ENCODE results near the gene CNNM2.

CNNM2 gene

GRCh38 chr10:103049237-103049636 is 131.1 kb downstream of the CNNM2 start:
- H3K9me3 ChIP-seq (ENCODE audit: insufficient read depth, low read length), result no peaks in the 10 kb centered on the region
- no peak overlapping the region for H3K9ac ChIP-seq (ENCODE audit: insufficient read length, low read depth)
- no peaks in the 10 kb centered on the region for H3K27me3 ChIP-seq (ENCODE audit: insufficient read depth, insufficient read length)
- peaks cover under 1% of the 10 kb centered on the region for H3K4me1 ChIP-seq (ENCODE audit: insufficient read depth, insufficient read length)
- H3K4me3 ChIP-seq (ENCODE audit: insufficient read length, low read depth), result no peak overlapping the region
- no peaks in the 10 kb centered on the region for H3K36me3 ChIP-seq (ENCODE audit: insufficient read depth, insufficient read length, low read length)
- DNase-seq (ENCODE audit: low read depth, low spot score), result no peak
- no peak for TF ChIP-seq ZNF274 (IDR thresholded peaks at IDR 0.05; ENCODE audit: low read depth, low read length)
- TF ChIP-seq SUZ12 (IDR thresholded peaks at IDR 0.05; ENCODE audit: extremely low read depth, insufficient read depth, insufficient read length), result no peak
- no peak for TF ChIP-seq YY1 (IDR thresholded peaks at IDR 0.05; ENCODE audit: insufficient read depth, insufficient read length)

DNA sequence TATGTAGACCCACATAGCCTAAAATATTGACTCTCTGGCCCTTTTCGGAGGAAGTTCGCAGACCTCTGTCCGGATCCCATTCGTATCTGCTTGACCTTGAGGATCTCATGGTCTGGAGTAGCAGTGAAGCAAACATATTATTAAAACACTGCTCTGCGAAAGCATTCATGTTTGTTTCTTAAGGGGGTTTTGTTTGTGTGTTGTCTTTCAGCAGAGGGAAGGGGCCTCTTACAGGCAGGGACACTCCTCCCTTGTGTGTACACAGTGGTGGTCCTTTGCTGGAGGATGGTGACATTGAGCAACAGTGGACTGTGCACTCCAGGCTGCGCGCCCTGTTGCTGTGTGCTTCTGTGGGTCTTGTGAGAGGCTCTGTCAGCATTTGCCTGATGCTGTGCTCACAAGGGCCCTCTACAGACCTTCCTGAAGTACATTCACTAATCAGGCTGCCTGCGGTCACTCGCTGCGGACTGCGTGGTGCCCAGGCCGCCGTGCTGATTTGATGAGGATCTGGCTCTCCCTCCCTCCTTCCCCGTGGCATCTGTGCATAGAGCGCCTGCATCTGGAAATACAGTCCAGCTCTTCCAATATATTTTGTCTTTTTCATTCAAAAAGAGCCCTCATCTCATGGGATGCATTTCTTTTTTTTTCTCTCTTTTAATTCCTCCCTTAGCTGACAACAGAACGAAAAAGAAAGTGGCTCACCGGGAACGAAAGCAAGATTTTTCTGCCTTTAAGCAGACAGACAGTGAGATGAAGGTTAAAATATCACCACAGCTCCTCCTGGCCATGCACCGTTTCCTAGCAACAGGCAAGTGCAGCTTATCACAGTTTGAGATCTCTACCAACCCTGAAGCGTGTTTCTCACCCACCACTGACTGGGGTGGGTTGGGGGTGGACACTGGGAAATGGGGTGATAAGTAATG is 135.8 kb downstream of the CNNM2 start:
- no peaks in the 10 kb centered on the region for H3K9me3 ChIP-seq (ENCODE audit: insufficient read depth, low read length)
- peak; percentile 25 for DNase-seq (ENCODE audit: low read depth, low spot score)
- H3K9ac ChIP-seq (ENCODE audit: insufficient read length, low read depth), result no peak overlapping the region
- H3K4me3 ChIP-seq (ENCODE audit: insufficient read length, low read depth), result no peak overlapping the region
- TF ChIP-seq SUZ12 (IDR thresholded peaks at IDR 0.05; ENCODE audit: extremely low read depth, insufficient read depth, insufficient read length) (no peak), ZNF274 (IDR thresholded peaks at IDR 0.05; ENCODE audit: low read depth, low read length) (no peak), YY1 (IDR thresholded peaks at IDR 0.05; ENCODE audit: insufficient read depth, insufficient read length) (no peak)
- no peaks in the 10 kb centered on the region for H3K27me3 ChIP-seq (ENCODE audit: insufficient read depth, insufficient read length)
- peaks cover 2% of the 10 kb centered on the region for H3K4me1 ChIP-seq (ENCODE audit: insufficient read depth, insufficient read length)
- H3K36me3 ChIP-seq (ENCODE audit: insufficient read depth, insufficient read length, low read length), result no peaks in the 10 kb centered on the region

GRCh38 chr10:103054621-103055020 is 136.5 kb downstream of the CNNM2 start:
- peaks cover 2% of the 10 kb centered on the region for H3K4me1 ChIP-seq (ENCODE audit: insufficient read depth, insufficient read length)
- DNase-seq (ENCODE audit: low read depth, low spot score), result no peak
- TF ChIP-seq ZNF274 (IDR thresholded peaks at IDR 0.05; ENCODE audit: low read depth, low read length) (no peak), YY1 (IDR thresholded peaks at IDR 0.05; ENCODE audit: insufficient read depth, insufficient read length) (no peak), SUZ12 (IDR thresholded peaks at IDR 0.05; ENCODE audit: extremely low read depth, insufficient read depth, insufficient read length) (no peak)
- H3K36me3 ChIP-seq (ENCODE audit: insufficient read depth, insufficient read length, low read length), result no peaks in the 10 kb centered on the region
- no peaks in the 10 kb centered on the region for H3K9me3 ChIP-seq (ENCODE audit: insufficient read depth, low read length)
- H3K4me3 ChIP-seq (ENCODE audit: insufficient read length, low read depth), result no peak overlapping the region
- no peak overlapping the region for H3K9ac ChIP-seq (ENCODE audit: insufficient read length, low read depth)
- H3K27me3 ChIP-seq (ENCODE audit: insufficient read depth, insufficient read length), result no peaks in the 10 kb centered on the region

DNA sequence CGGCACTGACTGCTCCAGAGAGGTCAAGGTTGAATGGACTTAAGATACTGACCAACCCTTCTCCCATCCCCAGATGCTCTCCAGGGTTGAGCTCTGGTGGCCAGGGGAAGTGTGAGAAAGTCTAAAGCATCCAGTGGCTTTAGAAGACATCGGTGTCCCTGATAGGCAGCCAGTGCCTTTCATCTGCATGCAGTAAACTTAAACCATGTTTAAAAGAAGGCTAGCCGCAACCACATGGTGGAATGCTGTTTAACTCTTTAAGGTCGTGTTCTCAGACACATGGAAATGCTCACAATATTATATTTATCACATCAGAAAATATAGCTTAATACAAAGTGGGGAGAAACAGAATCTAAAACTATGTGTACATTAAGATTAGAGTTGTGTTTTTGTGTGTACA is 137.0 kb downstream of the CNNM2 start:
- Histone ChIP-seq H3K9me3 (ENCODE audit: insufficient read depth, low read length) (no peaks in the 10 kb centered on the region), H3K4me1 (ENCODE audit: insufficient read depth, insufficient read length) (peaks cover 2% of the 10 kb centered on the region), H3K9ac (ENCODE audit: insufficient read length, low read depth) (no peak overlapping the region), H3K4me3 (ENCODE audit: insufficient read length, low read depth) (no peak overlapping the region), H3K27me3 (ENCODE audit: insufficient read depth, insufficient read length) (no peaks in the 10 kb centered on the region), H3K36me3 (ENCODE audit: insufficient read depth, insufficient read length, low read length) (no peaks in the 10 kb centered on the region)
- DNase-seq (ENCODE audit: low read depth, low spot score), result no peak
- no peak for TF ChIP-seq ZNF274 (IDR thresholded peaks at IDR 0.05; ENCODE audit: low read depth, low read length)
- no peak for TF ChIP-seq YY1 (IDR thresholded peaks at IDR 0.05; ENCODE audit: insufficient read depth, insufficient read length)
- TF ChIP-seq SUZ12 (IDR thresholded peaks at IDR 0.05; ENCODE audit: extremely low read depth, insufficient read depth, insufficient read length), result no peak

- TF ChIP-seq SUZ12 (IDR thresholded peaks at IDR 0.05; ENCODE audit: extremely low read depth, insufficient read depth, insufficient read length) (no peak), ZNF274 (IDR thresholded peaks at IDR 0.05; ENCODE audit: low read depth, low read length) (no peak), YY1 (IDR thresholded peaks at IDR 0.05; ENCODE audit: insufficient read depth, insufficient read length) (no peak)
- Histone ChIP-seq H3K36me3 (ENCODE audit: insufficient read depth, insufficient read length, low read length) (no peaks in the 10 kb centered on the region), H3K27me3 (ENCODE audit: insufficient read depth, insufficient read length) (no peaks in the 10 kb centered on the region), H3K4me1 (ENCODE audit: insufficient read depth, insufficient read length) (peaks cover 2% of the 10 kb centered on the region), H3K9ac (ENCODE audit: insufficient read length, low read depth) (no peak overlapping the region), H3K4me3 (ENCODE audit: insufficient read length, low read depth) (no peak overlapping the region), H3K9me3 (ENCODE audit: insufficient read depth, low read length) (no peaks in the 10 kb centered on the region)
- no peak for DNase-seq (ENCODE audit: low read depth, low spot score)
Observed at GRCh38 chr10:103058034-103058433, 139.9 kb downstream of the CNNM2 start.

GRCh38 chr10:103060575-103060974 is 142.5 kb downstream of the CNNM2 start:
- Histone ChIP-seq H3K9me3 (ENCODE audit: insufficient read depth, low read length) (no peaks in the 10 kb centered on the region), H3K4me1 (ENCODE audit: insufficient read depth, insufficient read length) (no peaks in the 10 kb centered on the region), H3K27me3 (ENCODE audit: insufficient read depth, insufficient read length) (no peaks in the 10 kb centered on the region), H3K9ac (ENCODE audit: insufficient read length, low read depth) (no peak overlapping the region), H3K36me3 (ENCODE audit: insufficient read depth, insufficient read length, low read length) (peaks cover 1% of the 10 kb centered on the region), H3K4me3 (ENCODE audit: insufficient read length, low read depth) (no peak overlapping the region)
- TF ChIP-seq SUZ12 (IDR thresholded peaks at IDR 0.05; ENCODE audit: extremely low read depth, insufficient read depth, insufficient read length) (no peak), YY1 (IDR thresholded peaks at IDR 0.05; ENCODE audit: insufficient read depth, insufficient read length) (no peak), ZNF274 (IDR thresholded peaks at IDR 0.05; ENCODE audit: low read depth, low read length) (no peak)
- DNase-seq (ENCODE audit: low read depth, low spot score), result no peak

DNA sequence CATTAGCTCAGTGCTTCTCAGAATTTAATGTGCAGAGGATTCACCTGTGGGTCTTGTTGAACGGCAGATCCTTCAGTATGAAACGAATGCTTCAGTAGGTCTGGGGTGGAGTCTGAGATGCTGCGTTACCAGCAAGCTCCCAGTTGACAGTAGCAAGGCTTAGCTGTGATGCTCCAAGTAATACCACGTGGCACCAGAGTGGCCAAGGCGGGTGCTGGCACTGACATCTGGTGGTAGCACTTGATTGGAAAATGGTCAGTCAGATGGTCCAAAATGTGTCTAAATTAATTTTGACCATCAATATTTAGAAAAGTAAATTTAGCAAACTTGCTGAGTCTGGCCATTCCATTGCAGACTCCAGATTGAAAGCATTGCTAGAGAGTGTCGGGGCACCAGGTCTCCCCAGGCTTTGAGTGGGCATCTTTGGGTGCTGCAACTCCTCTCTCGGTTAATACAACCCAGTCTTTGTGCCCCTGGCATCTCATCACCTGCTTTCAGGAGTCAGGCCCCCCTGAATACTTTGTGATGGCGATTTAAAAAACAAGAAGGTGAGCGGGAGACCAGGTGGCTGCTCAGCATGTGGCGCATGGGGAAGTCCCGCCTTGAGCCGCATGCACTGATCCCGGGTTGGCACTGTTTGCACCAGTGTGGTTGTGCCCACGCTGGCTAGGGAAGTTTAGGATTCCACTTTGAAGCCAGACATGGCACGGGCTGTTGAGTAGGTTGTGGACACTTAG is 144.9 kb downstream of the CNNM2 start:
- Histone ChIP-seq H3K4me3 (ENCODE audit: insufficient read length, low read depth) (no peak overlapping the region), H3K9ac (ENCODE audit: insufficient read length, low read depth) (no peak overlapping the region), H3K4me1 (ENCODE audit: insufficient read depth, insufficient read length) (no peaks in the 10 kb centered on the region), H3K36me3 (ENCODE audit: insufficient read depth, insufficient read length, low read length) (peaks cover 3% of the 10 kb centered on the region), H3K9me3 (ENCODE audit: insufficient read depth, low read length) (no peaks in the 10 kb centered on the region), H3K27me3 (ENCODE audit: insufficient read depth, insufficient read length) (no peaks in the 10 kb centered on the region)
- no peak for TF ChIP-seq SUZ12 (IDR thresholded peaks at IDR 0.05; ENCODE audit: extremely low read depth, insufficient read depth, insufficient read length)
- TF ChIP-seq YY1 (IDR thresholded peaks at IDR 0.05; ENCODE audit: insufficient read depth, insufficient read length), result no peak
- TF ChIP-seq ZNF274 (IDR thresholded peaks at IDR 0.05; ENCODE audit: low read depth, low read length), result no peak
- no peak for DNase-seq (ENCODE audit: low read depth, low spot score)
